OCI-LY7 (cell line): Measurements from ENCODE around the gene PASD1. TPM values are rescaled to one million over a fixed set of nuclear protein-coding genes. Genes with fewer than 3 reads are reported as not detected.
"Not testable (repeated sequence)": the region's sequence is repeated elsewhere in the genome, so short reads cannot be mapped to it uniquely, and the experiment has no call there.

Experiments used
- BruUV-seq: library from RNA; stranded (reverse); fragments of 400-500 nt; replicated peaks from 2 replicates; lab custom pipeline; 2021; lab: Mats Ljungman, UMichigan
- CTCF ChIA-PET: fragments of 300-600 bp; sonication (Branson Sonifier 250); formaldehyde crosslinking; loops from one replicate; lab custom pipeline; 2022; ENCODE audit warnings: antibody characterized with exemption; ENCODE audit not compliant: unreplicated experiment; lab: Charles Lee
- POLR2A ChIA-PET: fragments of 300-600 bp; sonication (Branson Sonifier 250); formaldehyde crosslinking; loops from one replicate; lab custom pipeline; 2022; ENCODE audit warnings: antibody characterized with exemption; lab: Charles Lee
- DNase-seq: peaks from one replicate; pipeline ENCODE4 v3.0.0-alpha.2; 2015; ENCODE audit warnings: low spot score
- H2AFZ ChIP-seq: fragments of 200-600 bp; sonication (generic), shearing (Covaris generic); 2 replicates; pipeline ENCODE4 v1.6.1; 2014; ENCODE audit warnings: mild to moderate bottlenecking, antibody characterized with exemption, low read length, moderate library complexity
- H3K27ac ChIP-seq: fragments of 200-600 bp; sonication (generic); 2 replicates; pipeline ENCODE4 v1.5.1; 2014; ENCODE audit warnings: mixed run types, low read depth, mild to moderate bottlenecking, moderate library complexity, low read length, inconsistent platforms; ENCODE audit not compliant: poor library complexity, severe bottlenecking
- H3K36me3 ChIP-seq: fragments of 200-600 bp; sonication (generic); 2 replicates; pipeline ENCODE4 v1.6.1; 2014; ENCODE audit warnings: mild to moderate bottlenecking, antibody characterized with exemption, low read length, moderate library complexity, mixed read lengths; ENCODE audit not compliant: insufficient read depth
- H3K4me1 ChIP-seq: fragments of 200-600 bp; sonication (generic); 2 replicates; pipeline ENCODE4 v1.5.1; 2014; ENCODE audit warnings: mild to moderate bottlenecking, low read length; ENCODE audit not compliant: insufficient read depth, poor library complexity, severe bottlenecking
- H3K4me2 ChIP-seq: fragments of 200-600 bp; sonication (generic); 2 replicates; pipeline ENCODE4 v1.6.1; 2014; ENCODE audit warnings: mild to moderate bottlenecking, low read length
- H3K4me3 ChIP-seq: fragments of 200-600 bp; sonication (generic); 2 replicates; pipeline ENCODE4 v1.5.1; 2014; ENCODE audit warnings: mild to moderate bottlenecking, low read depth, low read length; ENCODE audit not compliant: poor library complexity, severe bottlenecking
- H3K79me2 ChIP-seq: fragments of 200-600 bp; sonication (generic); 2 replicates; pipeline ENCODE4 v1.6.1; 2016; ENCODE audit warnings: low read depth, mild to moderate bottlenecking, low read length, moderate library complexity, mixed read lengths; ENCODE audit not compliant: insufficient read depth
- H3K9me2 ChIP-seq: fragments of 200-600 bp; sonication (generic); 2 replicates; pipeline ENCODE4 v1.6.1; 2016; ENCODE audit warnings: mild to moderate bottlenecking, low read length, mixed read lengths; ENCODE audit not compliant: insufficient read depth
- H3K9me3 ChIP-seq: fragments of 200-600 bp; sonication (generic); 2 replicates; pipeline ENCODE4 v1.6.1; 2014; ENCODE audit warnings: mild to moderate bottlenecking, mixed run types, low read length, mixed read lengths
- H4K20me1 ChIP-seq: fragments of 200-600 bp; sonication (generic); 2 replicates; pipeline ENCODE4 v1.6.1; 2014; ENCODE audit warnings: mild to moderate bottlenecking, antibody characterized with exemption, low read length, moderate library complexity, mixed read lengths; ENCODE audit not compliant: insufficient read depth
- EZH2phosphoT487 ChIP-seq: fragments of 200-600 bp; sonication (generic); IDR thresholded peaks from 2 replicates; pipeline ENCODE4 v1.6.1; 2018; ENCODE audit warnings: low read depth, borderline replicate concordance, mild to moderate bottlenecking, mixed run types, antibody characterized with exemption, low read length, moderate library complexity, mixed read lengths
- intact Hi-C: fragments of 100-400 bp; cut with micrococcal nuclease; formaldehyde crosslinking; loops from one replicate; pipeline ENCODE4 v1.10.0; 2022; ENCODE audit not compliant: unreplicated experiment
- total RNA-seq, 2 experiments: library from RNA; depleted of rRNA in 1 of 2; stranded (reverse); fragments of >200 nt in 1 of 2; shearing (Covaris generic) in 1 of 2; gene quantifications; 2 replicates each; pipeline ENCODE4 v1.2.3, GENCODE V29; 2014 to 2022
- TF ChIP-seq, protein P1 (sequence below): fragments of 200-600 bp; sonication (generic); conservative IDR thresholded peaks from 2 replicates; pipeline ENCODE4 v1.5.1; 2014; ENCODE audit warnings: mild to moderate bottlenecking, antibody characterized with exemption, low read length, moderate library complexity, mixed read lengths

The PASD1 gene
- total RNA-seq, 2 experiments from 2014 or later = not detected

DNA sequence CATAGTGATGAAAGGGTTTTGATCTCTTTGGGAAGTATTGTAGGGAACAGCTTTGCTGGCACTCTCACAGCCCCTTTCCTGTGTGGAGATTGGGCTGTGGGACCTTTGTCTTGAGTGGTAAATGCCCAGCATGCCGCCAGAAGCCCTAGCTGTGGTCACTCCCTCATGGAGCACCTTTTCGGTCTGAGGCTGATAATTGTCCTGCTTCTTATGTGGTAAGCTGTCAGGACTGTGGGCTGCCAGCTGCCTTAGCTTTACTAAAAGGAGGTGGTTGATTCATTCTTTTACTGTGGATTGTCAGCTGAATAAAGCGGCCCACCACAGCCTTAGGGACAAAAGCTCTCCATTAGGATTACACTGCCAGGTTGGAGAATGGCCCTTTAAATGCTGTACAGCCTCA lies 7.1 kb downstream of the PASD1 start:
- no peak overlapping the region for H3K4me3 ChIP-seq
- H3K79me2 ChIP-seq = no peaks in the 10 kb centered on the region
- no peaks in the 10 kb centered on the region for H3K9me2 ChIP-seq
- DNase-seq = no peak
- CTCF ChIA-PET = no interaction called here
- POLR2A ChIA-PET = no interaction called here
- no peak overlapping the region for H3K27ac ChIP-seq
- no peak overlapping the region for H3K4me2 ChIP-seq
- intact Hi-C loops = no loop called here
- H3K4me1 ChIP-seq = no peaks in the 10 kb centered on the region
- TF ChIP-seq, protein P1, sequence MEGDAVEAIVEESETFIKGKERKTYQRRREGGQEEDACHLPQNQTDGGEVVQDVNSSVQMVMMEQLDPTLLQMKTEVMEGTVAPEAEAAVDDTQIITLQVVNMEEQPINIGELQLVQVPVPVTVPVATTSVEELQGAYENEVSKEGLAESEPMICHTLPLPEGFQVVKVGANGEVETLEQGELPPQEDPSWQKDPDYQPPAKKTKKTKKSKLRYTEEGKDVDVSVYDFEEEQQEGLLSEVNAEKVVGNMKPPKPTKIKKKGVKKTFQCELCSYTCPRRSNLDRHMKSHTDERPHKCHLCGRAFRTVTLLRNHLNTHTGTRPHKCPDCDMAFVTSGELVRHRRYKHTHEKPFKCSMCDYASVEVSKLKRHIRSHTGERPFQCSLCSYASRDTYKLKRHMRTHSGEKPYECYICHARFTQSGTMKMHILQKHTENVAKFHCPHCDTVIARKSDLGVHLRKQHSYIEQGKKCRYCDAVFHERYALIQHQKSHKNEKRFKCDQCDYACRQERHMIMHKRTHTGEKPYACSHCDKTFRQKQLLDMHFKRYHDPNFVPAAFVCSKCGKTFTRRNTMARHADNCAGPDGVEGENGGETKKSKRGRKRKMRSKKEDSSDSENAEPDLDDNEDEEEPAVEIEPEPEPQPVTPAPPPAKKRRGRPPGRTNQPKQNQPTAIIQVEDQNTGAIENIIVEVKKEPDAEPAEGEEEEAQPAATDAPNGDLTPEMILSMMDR = no peak
- no peak for TF ChIP-seq EZH2phosphoT487
- no peak overlapping the region for H2AFZ ChIP-seq
- H3K36me3 ChIP-seq = no peaks in the 10 kb centered on the region
- BruUV-seq = no TSS peak
- no peaks in the 10 kb centered on the region for H4K20me1 ChIP-seq
- no peaks in the 10 kb centered on the region for H3K9me3 ChIP-seq

DNA sequence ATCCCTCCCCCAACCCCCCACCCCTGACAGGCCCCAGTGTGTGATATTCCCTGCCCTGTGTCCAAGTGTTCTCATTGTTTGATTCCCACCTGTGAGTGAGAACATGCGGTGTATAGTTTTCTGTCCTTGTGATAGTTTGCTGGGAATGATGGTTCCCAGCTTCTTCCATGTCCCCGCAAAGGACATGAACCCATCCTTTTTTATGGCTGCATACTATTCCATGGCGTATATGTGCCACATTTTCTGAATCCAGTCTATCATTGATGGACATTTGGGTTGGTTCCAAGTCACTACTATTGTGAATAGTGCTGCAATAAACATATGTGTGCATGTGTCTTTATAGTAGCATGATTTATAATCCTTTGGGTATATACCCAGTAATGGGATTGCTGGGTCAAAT lies 29.9 kb downstream of the PASD1 start:
- H3K4me2 ChIP-seq, H2AFZ ChIP-seq, H3K4me1 ChIP-seq, H3K27ac ChIP-seq, BruUV-seq, intact Hi-C loops, H3K9me3 ChIP-seq, H3K4me3 ChIP-seq, H3K36me3 ChIP-seq, H4K20me1 ChIP-seq, H3K9me2 ChIP-seq, POLR2A ChIA-PET, DNase-seq, CTCF ChIA-PET, H3K79me2 ChIP-seq: not testable (repeated sequence)

DNA sequence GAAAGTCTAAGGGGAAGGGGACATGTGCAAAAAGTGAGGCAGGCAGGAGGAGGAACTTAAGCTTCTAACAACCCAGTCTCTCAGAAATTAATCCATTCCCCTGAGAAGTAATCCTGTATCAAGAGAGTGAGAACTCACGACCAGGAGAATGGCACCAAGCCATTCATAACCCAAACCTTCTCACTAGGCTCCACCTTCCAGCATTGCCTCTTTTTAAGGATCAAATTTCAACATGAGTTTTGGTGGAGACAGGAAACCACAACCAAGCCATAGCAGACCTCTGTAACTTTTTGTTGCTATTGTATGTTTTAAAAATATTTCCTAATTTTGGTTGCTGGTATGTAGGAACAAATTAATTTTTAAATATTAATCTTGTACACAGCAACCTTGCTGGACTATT lies 32.8 kb downstream of the PASD1 start:
- Histone ChIP-seq H3K79me2 (no peaks in the 10 kb centered on the region), H3K9me3 (no peaks in the 10 kb centered on the region), H3K9me2 (no peaks in the 10 kb centered on the region), H4K20me1 (no peaks in the 10 kb centered on the region), H3K4me1 (no peaks in the 10 kb centered on the region), H3K36me3 (no peaks in the 10 kb centered on the region), H3K4me3 (no peak overlapping the region), H2AFZ (no peak overlapping the region), H3K27ac (no peak overlapping the region), H3K4me2 (no peak overlapping the region)
- no TSS peak for BruUV-seq
- no peak for TF ChIP-seq EZH2phosphoT487
- DNase-seq = no peak
- ChIA-PET POLR2A (no interaction called here), CTCF (no interaction called here)
- intact Hi-C loops = no loop called here

DNA sequence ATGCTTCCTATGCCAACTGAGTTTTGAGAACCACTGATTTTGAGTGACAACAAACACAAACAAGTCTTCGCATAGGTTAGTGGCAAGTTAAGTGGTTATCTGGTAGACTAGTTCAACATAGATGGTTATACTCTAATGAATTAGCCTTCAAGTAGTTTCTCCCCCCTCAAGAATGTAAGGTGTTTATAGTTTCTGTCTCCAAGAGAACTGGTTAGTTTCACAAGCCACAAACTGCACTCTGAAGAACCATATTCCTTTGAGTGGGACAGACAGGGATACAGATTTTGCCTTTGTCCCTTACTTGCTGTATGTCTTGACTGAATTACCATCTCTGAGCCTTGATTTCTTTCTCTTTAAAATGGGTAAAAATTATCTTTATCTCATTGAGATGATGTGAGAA lies 41.5 kb downstream of the PASD1 start:
- Histone ChIP-seq H3K27ac (no peak overlapping the region), H2AFZ (no peak overlapping the region), H4K20me1 (no peaks in the 10 kb centered on the region), H3K4me2 (no peak overlapping the region), H3K9me3 (no peaks in the 10 kb centered on the region), H3K9me2 (no peaks in the 10 kb centered on the region), H3K79me2 (no peaks in the 10 kb centered on the region), H3K4me1 (no peaks in the 10 kb centered on the region), H3K36me3 (no peaks in the 10 kb centered on the region), H3K4me3 (no peak overlapping the region)
- TF ChIP-seq EZH2phosphoT487 = no peak
- TF ChIP-seq, protein P1 = no peak
- intact Hi-C loops = no loop called here
- BruUV-seq = no TSS peak
- no peak for DNase-seq
- ChIA-PET POLR2A (no interaction called here), CTCF (no interaction called here)
